ENCODE data around the gene SNX9. TPM values are rescaled to one million over a fixed set of nuclear protein-coding genes. Genes with fewer than 3 reads are reported as not detected.

Gene SNX9
- total RNA-seq, 1 donor from 2014 or later, result 25.0 TPM

DNA sequence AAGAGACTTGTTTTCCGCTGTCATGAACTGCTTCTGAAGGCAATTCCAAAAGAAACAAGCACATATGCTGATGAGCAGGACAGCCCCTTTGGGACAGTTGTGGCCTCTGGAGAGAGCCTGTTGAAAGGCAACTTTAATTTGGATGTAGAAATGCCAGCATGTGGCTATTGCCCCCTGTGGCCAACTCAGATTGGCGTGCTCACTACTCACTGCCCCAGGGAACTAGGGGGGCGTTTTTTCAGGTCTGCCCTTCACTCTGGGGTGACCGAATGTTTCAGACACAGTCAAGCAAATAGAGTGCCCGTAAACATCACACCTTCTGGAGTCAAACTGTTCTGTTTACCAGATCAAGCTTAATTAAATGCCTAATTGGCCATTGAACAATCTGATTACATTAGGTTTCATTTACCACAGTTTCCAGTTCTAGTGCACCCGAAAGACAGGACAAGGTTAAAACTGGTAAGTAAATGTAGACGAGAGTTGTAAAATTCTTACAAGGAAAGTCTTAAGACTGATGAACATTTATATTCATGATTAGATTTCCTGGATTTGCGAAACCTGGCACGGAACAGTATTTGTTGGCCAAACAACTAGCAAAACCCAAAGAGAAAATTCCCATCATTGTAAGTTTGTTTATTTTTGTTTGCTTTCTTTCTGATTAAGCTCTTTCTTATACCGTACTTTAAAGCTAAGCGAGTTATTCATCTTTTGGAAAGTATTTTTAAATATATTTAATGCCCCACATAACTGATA lies 82.7 kb downstream of the SNX9 start:
- H3K4me1 ChIP-seq, result no peaks in the 10 kb centered on the region
- TF ChIP-seq, protein P1, sequence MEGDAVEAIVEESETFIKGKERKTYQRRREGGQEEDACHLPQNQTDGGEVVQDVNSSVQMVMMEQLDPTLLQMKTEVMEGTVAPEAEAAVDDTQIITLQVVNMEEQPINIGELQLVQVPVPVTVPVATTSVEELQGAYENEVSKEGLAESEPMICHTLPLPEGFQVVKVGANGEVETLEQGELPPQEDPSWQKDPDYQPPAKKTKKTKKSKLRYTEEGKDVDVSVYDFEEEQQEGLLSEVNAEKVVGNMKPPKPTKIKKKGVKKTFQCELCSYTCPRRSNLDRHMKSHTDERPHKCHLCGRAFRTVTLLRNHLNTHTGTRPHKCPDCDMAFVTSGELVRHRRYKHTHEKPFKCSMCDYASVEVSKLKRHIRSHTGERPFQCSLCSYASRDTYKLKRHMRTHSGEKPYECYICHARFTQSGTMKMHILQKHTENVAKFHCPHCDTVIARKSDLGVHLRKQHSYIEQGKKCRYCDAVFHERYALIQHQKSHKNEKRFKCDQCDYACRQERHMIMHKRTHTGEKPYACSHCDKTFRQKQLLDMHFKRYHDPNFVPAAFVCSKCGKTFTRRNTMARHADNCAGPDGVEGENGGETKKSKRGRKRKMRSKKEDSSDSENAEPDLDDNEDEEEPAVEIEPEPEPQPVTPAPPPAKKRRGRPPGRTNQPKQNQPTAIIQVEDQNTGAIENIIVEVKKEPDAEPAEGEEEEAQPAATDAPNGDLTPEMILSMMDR (IDR thresholded peaks at IDR 0.05), result no peak
- peaks cover 52% of the 10 kb centered on the region for H3K36me3 ChIP-seq
- H3K27ac ChIP-seq, result no peak overlapping the region
- H3K4me3 ChIP-seq, result no peak overlapping the region
- intact Hi-C loops (cut with DNase I), result no loop called here
- DNase-seq (no peak), ATAC-seq (no peak)
- no peaks in the 10 kb centered on the region for H3K9me3 ChIP-seq
- no peaks in the 10 kb centered on the region for H3K27me3 ChIP-seq (ENCODE audit: low read depth)

DNA sequence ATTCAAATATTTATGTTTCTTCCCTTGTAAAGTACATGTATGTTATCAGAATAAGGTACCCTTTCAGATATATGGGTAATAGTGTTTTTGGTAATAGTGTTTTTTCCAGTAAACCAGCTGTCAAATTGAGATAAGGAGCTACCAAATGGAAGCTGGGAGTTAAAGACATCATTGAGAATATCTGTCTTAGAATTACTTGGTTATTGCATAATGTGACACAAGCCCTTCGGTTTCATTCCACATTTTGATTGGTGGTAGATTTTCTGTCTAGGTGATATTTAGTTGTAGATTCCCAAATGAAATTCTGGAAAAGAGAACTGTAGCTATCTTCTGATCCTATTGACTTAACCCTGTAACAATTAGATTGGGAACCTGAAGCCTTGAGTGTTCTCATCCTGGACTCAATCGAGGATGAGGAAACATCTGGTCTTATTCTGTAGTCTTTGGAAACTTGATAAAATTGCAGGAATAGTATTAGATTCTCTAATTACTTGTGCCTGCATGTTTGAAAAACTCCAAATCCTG lies 83.6 kb downstream of the SNX9 start:
- no peaks in the 10 kb centered on the region for H3K4me1 ChIP-seq
- TF ChIP-seq, protein P1 (IDR thresholded peaks at IDR 0.05), result no peak
- DNase-seq (no peak), ATAC-seq (no peak)
- intact Hi-C loops (cut with DNase I), result no loop called here
- no peaks in the 10 kb centered on the region for H3K27me3 ChIP-seq (ENCODE audit: low read depth)
- H3K27ac ChIP-seq, result no peak overlapping the region
- H3K4me3 ChIP-seq, result no peak overlapping the region
- no peaks in the 10 kb centered on the region for H3K9me3 ChIP-seq
- peaks cover 56% of the 10 kb centered on the region for H3K36me3 ChIP-seq

DNA sequence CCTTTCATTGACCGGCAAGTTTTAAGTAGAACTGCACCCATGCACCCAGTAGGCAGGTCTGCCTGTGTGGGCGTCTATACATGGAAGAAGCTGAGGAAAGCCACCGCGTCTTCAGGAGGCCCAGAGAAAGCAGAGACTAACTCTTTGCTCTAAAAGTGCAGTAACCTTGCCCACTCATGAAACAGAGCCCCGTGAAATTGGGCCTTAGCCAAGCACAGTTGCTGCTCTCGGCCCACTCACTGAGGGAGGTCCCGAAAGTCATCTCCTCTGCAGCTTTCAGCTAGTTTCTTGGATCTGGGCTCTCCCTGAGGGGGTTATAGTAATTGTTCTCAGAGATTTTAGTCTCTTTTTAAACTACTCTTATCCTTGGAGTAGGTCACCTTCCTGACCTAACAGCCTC lies 84.6 kb downstream of the SNX9 start:
- DNase-seq (no peak), ATAC-seq (no peak)
- H3K36me3 ChIP-seq, result peaks cover 53% of the 10 kb centered on the region
- H3K27me3 ChIP-seq (ENCODE audit: low read depth), result no peaks in the 10 kb centered on the region
- no peak overlapping the region for H3K27ac ChIP-seq
- intact Hi-C loops (cut with DNase I), result no loop called here
- TF ChIP-seq, protein P1 (IDR thresholded peaks at IDR 0.05), result no peak
- no peaks in the 10 kb centered on the region for H3K9me3 ChIP-seq
- no peak overlapping the region for H3K4me3 ChIP-seq
- H3K4me1 ChIP-seq, result no peaks in the 10 kb centered on the region

DNA sequence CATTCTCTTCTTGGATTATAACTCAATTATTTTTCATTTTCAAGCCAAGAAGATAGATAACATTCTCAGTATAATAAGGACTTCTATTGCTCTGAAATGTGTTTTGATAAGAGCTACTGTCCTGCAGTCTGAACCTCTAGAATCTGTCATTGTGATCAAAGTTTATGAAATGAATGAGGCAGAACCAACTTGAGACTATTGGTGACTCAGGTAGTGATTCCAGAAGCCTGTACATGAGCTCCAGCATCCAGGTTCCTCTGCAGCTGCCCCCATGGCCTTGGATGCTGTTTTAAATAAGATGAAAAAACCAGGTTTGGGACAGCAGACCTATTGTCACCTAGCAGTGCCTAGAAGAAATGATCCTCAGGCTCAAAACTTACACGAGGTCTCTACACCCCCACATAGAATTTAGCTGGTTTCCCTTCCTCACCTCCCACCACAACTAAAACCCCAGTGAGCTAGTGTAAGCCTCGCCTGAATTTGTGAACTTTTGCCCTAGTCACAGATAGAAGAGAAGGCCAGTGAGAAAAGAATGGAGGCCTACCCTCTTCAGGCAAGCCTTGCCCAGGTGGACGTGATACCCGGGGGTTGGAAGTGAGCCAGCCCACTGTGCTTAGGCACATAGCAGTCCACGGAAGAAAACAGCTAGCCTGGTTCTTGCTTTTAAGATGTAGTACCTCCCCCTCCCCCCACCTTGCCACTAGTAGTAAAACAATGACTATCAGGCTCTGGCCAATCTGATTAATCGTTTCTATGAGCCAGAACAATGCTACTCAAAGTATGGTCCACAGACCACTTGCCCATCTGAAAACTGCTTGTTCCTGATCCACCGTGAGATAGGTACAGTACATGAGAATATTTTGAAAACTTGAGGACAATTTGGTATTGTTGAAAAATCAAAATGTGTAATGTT lies 85.6 kb downstream of the SNX9 start:
- intact Hi-C loops (cut with DNase I), result no loop called here

DNA sequence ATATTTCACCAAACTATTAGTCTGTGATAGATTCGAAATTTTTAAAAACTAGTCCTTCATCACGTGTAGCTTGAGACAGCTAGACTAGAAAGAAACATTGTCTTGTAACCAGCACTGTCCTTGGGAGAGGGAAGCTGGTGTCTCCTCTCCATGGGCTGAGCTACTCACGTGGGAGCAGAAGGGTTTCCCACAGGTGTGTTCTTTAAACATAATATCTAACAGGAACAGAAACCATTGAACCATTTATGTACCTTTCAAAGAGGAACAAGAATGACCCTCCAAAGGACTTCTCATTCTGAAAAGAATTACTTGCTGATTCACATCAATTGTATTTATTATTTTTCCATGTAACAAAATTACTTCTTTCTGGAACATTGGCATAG lies 86.2 kb downstream of the SNX9 start:
- Histone ChIP-seq H3K27ac (no peak overlapping the region), H3K4me1 (no peaks in the 10 kb centered on the region), H3K9me3 (no peaks in the 10 kb centered on the region), H3K4me3 (no peak overlapping the region), H3K36me3 (peaks cover 39% of the 10 kb centered on the region), H3K27me3 (ENCODE audit: low read depth) (no peaks in the 10 kb centered on the region)
- intact Hi-C loops (cut with DNase I), result no loop called here
- TF ChIP-seq, protein P1 (IDR thresholded peaks at IDR 0.05), result no peak
- no peak for DNase-seq
- ATAC-seq, result no peak

More for the DNA sequence above, 85.6 kb downstream of the SNX9 start:
- Histone ChIP-seq H3K4me3 (no peak overlapping the region), H3K27ac (no peak overlapping the region), H3K27me3 (ENCODE audit: low read depth) (no peaks in the 10 kb centered on the region), H3K9me3 (no peaks in the 10 kb centered on the region), H3K4me1 (no peaks in the 10 kb centered on the region), H3K36me3 (peaks cover 43% of the 10 kb centered on the region)
- DNase-seq (no peak), ATAC-seq (no peak)
- TF ChIP-seq, protein P1 (IDR thresholded peaks at IDR 0.05), result no peak
